ENCODE data around the gene SUCO. TPM values are rescaled to one million over a fixed set of nuclear protein-coding genes. Genes with fewer than 3 reads are reported as not detected.

Gene SUCO
- total and polyA plus RNA-seq, 2 of the 4 experiments (the other 2 are of a cell fraction): 11.4 to 21.5 TPM

- no peak overlapping the region for H3K56ac ChIP-seq (ENCODE audit: extremely low read depth, insufficient read depth, low read length)
- H2AK9ac ChIP-seq (replicated peaks; ENCODE audit: low read depth, low read length, poor library complexity): no peak overlapping the region
- POLR2A ChIA-PET (ENCODE audit: unreplicated experiment): no interaction called here
- no peak overlapping the region for H3K4ac ChIP-seq (ENCODE audit: low read depth, low read length)
- H3K36me3 ChIP-seq (ENCODE audit: control insufficient read depth, insufficient read depth, low read length): no peaks in the 10 kb centered on the region
- no peak overlapping the region for H3K9ac ChIP-seq (ENCODE audit: low read depth, low read length)
- H3K4me1 ChIP-seq (ENCODE audit: control insufficient read depth, insufficient read depth, low read length): peaks cover 10% of the 10 kb centered on the region
- no peak for DNase-seq
- no peak overlapping the region for H3K4me3 ChIP-seq (ENCODE audit: insufficient read depth, low read depth, low read length)
- H3K18ac ChIP-seq (ENCODE audit: low read depth, low read length): no peak overlapping the region
- no peak overlapping the region for H3K14ac ChIP-seq (replicated peaks; ENCODE audit: low read depth, low read length)
- H4K91ac ChIP-seq (ENCODE audit: insufficient read depth, low read depth, low read length): no peak overlapping the region
- no peak overlapping the region for H2AK5ac ChIP-seq (ENCODE audit: low read depth, low read length)
- peaks cover 5% of the 10 kb centered on the region for H3K9me1 ChIP-seq (ENCODE audit: insufficient read depth, low read length)
- BruUV-seq (replicated peaks): no TSS peak
- intact Hi-C loops (cut with micrococcal nuclease): no loop called here
- CTCF ChIA-PET: no interaction called here
- H2BK120ac ChIP-seq (ENCODE audit: low read depth, low read length): no peak overlapping the region
- no peak overlapping the region for H2BK20ac ChIP-seq (ENCODE audit: low read depth, low read length)
- dilution Hi-C loops (cut with HindIII; ENCODE audit: low sequenced_read_pairs, unreplicated experiment): no loop called here
- H2AFZ ChIP-seq (replicated peaks; ENCODE audit: low read length, poor library complexity): no peak overlapping the region
- H3K27me3 ChIP-seq (ENCODE audit: control insufficient read depth, insufficient read depth, low read length): no peaks in the 10 kb centered on the region
- no peak overlapping the region for H3K4me2 ChIP-seq (ENCODE audit: low read depth, low read length)
- H4K8ac ChIP-seq (ENCODE audit: low read depth in 2 of 2, low read length in 2 of 2): no peak overlapping the region
- no peaks in the 10 kb centered on the region for H3K9me3 ChIP-seq (ENCODE audit: control insufficient read depth, insufficient read depth, low read length)
- no peak overlapping the region for H3K27ac ChIP-seq (ENCODE audit: insufficient read depth, low read length)
- no peak overlapping the region for H2BK5ac ChIP-seq (ENCODE audit: low read depth, low read length, poor library complexity, severe bottlenecking)
- no peak overlapping the region for H4K5ac ChIP-seq (ENCODE audit: low read depth, low read length)
- no peak overlapping the region for H2BK15ac ChIP-seq (ENCODE audit: low read depth, low read length)
- no peak for TF ChIP-seq SMC3 (IDR thresholded peaks at IDR 0.05; ENCODE audit: low read depth, low read length)
- no peak for TF ChIP-seq MAFK (IDR thresholded peaks at IDR 0.05; ENCODE audit: low read depth, low read length)
- TF ChIP-seq USF2 (IDR thresholded peaks at IDR 0.05; ENCODE audit: low read depth, low read length): no peak
- H3K79me1 ChIP-seq (ENCODE audit: low read depth in 1 of 2, low read length in 2 of 2): no peaks in the 10 kb centered on the region
- in situ Hi-C loops (cut with MboI; ENCODE audit: low sequenced_read_pairs): no loop called here
- no CpG with 5 or more reads among the region's 4 CpGs for WGBS, 2 experiments (ENCODE audit: extremely low coverage in 2 of 2, insufficient read length in 1 of 2)
- no peak overlapping the region for H3K23ac ChIP-seq (ENCODE audit: low read depth, low read length)
- no peak for ATAC-seq (ENCODE audit: low read depth)
- no peaks in the 10 kb centered on the region for H4K20me1 ChIP-seq (ENCODE audit: insufficient read depth, low read length)
Measured at GRCh38 chr1:172647987-172648386, 115.0 kb downstream of the SUCO start.

Data from IMR-90 (cell line).